Left lung (tissue), 10 donors: ENCODE results near the gene MED9. TPM values are rescaled to one million over a fixed set of nuclear protein-coding genes. Genes with fewer than 3 reads are reported as not detected.

Source experiments
- ATAC-seq: fragments of 200-7000 bp; cut with Tn5 transposase; one replicate; pipeline ENCODE4 v1.9.1; 2020; ENCODE audit warnings: moderate library complexity
- DNase-seq, 4 donors: peaks; one replicate each; pipeline ENCODE4 v3.0.0-alpha.2; 2013 to 2020
- H3K27ac ChIP-seq, 2 donors: fragments of 200-600 bp; sonication (generic) in 1 of 2; one replicate each; pipeline versions ENCODE4 v1.5.0 to v1.8.0; 2020 to 2021
- H3K27me3 ChIP-seq, 2 donors: fragments of 200-600 bp; sonication (generic) in 1 of 2; one replicate each; pipeline versions ENCODE4 v1.5.0 to v1.8.0; 2020 to 2021
- H3K36me3 ChIP-seq, 2 donors: fragments of 200-600 bp; sonication (generic) in 1 of 2; one replicate each; pipeline versions ENCODE4 v1.5.0 to v1.8.0; 2020 to 2021
- H3K4me1 ChIP-seq, 2 donors: fragments of 200-600 bp; one replicate each; pipeline ENCODE4 v1.8.0; 2021
- H3K4me3 ChIP-seq, 2 donors: fragments of 200-600 bp; sonication (generic) in 1 of 2; one replicate each; pipeline versions ENCODE4 v1.5.0 to v1.8.0; 2020 to 2021; ENCODE audit warnings: mild to moderate bottlenecking in 1 of 2
- H3K9me3 ChIP-seq, 2 donors: fragments of 200-600 bp; sonication (generic) in 1 of 2; one replicate each; pipeline versions ENCODE4 v1.5.0 to v1.8.0; 2020 to 2021
- CTCF ChIP-seq, 2 donors: fragments of 200-600 bp; sonication (generic) in 1 of 2; IDR thresholded peaks; one replicate each; pipeline versions ENCODE4 v1.5.0 to v1.8.0; 2021; ENCODE audit warnings: antibody characterized with exemption in 2 of 2
- intact Hi-C, 2 donors: fragments of 100-400 bp; cut with DNase I; formaldehyde crosslinking; loops; one replicate each; pipeline versions ENCODE4 v1.11.2 to v1.14.2; 2022
- polyA plus RNA-seq, 6 donors: library from polyadenylated mRNA; unstranded; fragments of 120-200 nt; gene quantifications; one replicate each; pipeline ENCODE4 v1.2.1, GENCODE V29; 2013; ENCODE audit not compliant: insufficient read length in 6 of 6
- total RNA-seq, 2 donors: library from RNA; stranded (reverse); fragmentation: NEBNext Ultra II Directional; extraction: Animal tissue kit (Norgen Biotek cat#: 25700); gene quantifications; one replicate each; pipeline ENCODE4 v1.2.1, GENCODE V29; 2021
- donor health status: DM: no; HTN: yes; CAD: no.
- donor health status: DM: no; HTN: no; CAD: no.

The MED9 gene
- total and polyA plus RNA-seq, 8 donors, result 11.5 to 17.1 (median 16.2) TPM

DNA sequence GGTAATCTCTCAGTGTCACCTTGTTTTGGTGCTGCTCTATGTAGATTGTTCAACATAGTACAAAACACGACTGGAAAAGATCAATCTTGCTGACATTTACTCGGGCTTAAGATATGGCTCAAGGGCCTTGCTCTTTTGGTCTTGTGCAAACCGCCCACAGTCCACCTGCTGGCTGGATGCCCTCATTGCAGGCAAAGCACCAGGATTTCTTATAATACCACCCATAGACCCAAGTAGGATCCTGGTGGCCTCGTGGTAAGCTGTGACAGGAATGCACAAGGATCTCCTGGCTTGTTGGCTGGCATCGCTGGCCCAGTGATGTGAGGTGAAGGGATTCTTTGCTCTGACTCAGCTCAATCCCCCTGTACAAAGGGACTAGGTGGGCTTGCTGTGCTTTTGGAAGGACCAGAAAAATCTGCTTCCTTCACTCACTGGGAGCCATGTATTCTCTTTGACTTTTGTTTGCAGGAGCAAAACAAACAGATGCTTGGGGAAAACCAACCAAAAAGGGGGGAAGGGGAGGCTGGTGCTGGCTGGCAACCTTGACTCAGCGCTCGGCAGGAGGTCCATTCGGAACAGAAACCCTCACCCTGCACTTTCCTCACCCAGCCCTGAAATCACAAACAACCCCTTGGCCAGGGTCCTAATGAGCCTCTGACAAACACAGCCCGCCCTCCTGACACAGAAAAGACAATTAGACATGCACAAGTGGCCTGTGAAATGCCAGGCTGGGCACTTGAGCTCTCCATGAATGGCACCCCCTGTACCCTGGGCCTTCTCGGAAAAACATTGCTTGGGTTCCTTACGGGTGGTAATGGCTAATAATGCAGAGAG is 36.6 kb upstream of the MED9 start:
- DNase-seq (peak in 2 of 4 donors; percentile 53 to 86), ATAC-seq (peak; percentile 72)
- intact Hi-C loops, result no loop called here
- no peaks in the 10 kb centered on the region for H3K36me3 ChIP-seq
- peak; percentile 41 to 62 for TF ChIP-seq CTCF (IDR thresholded peaks at IDR 0.05)
- no peaks in the 10 kb centered on the region for H3K27me3 ChIP-seq
- peak overlapping the region; percentile 2 to 40 for H3K27ac ChIP-seq
- no peak overlapping the region for H3K4me3 ChIP-seq
- H3K4me1 ChIP-seq, result peaks cover 2 to 6% of the 10 kb centered on the region in 2 donors
- no peaks in the 10 kb centered on the region for H3K9me3 ChIP-seq

DNA sequence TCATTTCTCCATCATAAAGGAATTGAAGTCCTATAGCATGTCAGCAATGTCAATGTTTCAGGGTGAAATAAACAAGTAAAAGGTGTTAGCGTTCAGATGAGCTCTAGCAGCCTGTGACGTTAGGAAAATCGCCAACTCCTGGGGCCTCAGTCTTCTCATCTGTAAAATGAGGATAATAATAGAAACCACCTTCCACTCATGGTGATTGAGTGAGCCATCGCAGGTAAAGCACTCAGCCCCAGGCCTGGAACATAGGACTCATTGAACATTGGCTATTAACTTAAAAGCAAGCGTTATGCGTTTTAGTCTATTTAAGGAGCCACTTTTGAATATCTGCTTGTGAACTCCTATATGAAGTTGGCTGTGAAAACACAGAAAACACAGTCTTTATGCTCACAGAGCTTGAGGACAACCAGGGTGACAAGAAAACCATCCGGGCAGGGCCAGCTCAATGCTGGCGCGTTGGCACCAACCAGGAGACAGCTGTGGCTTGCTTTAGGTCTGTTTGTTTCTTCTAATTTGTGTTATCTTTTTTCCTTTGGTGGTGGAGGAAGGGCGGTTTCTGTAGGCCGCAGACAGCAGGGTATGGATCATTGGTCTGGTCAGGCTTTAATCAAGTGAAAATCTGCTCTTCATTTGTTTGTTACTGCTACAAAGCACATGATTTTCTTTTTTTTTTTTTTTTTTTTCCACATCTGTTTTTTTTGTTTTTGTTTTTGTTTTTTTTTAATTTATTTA is 35.7 kb upstream of the MED9 start:
- H3K4me3 ChIP-seq, result no peak overlapping the region
- peaks cover 2 to 14% of the 10 kb centered on the region in 2 donors for H3K4me1 ChIP-seq
- ATAC-seq (no peak), DNase-seq (no peak)
- H3K36me3 ChIP-seq, result no peaks in the 10 kb centered on the region
- H3K27ac ChIP-seq, result peak overlapping the region in 1 of 2 donors; percentile 5
- no peaks in the 10 kb centered on the region for H3K27me3 ChIP-seq
- intact Hi-C loops, result no loop called here
- TF ChIP-seq CTCF (IDR thresholded peaks at IDR 0.05), result no peak
- H3K9me3 ChIP-seq, result no peaks in the 10 kb centered on the region

GRCh38 chr17:17443173-17443572 is 33.6 kb upstream of the MED9 start:
- intact Hi-C loops, result no loop called here
- no peak for ATAC-seq
- Histone ChIP-seq H3K27me3 (no peaks in the 10 kb centered on the region), H3K4me1 (peaks cover 6 to 18% of the 10 kb centered on the region in 2 donors), H3K4me3 (no peak overlapping the region), H3K9me3 (no peaks in the 10 kb centered on the region), H3K36me3 (no peaks in the 10 kb centered on the region), H3K27ac (no peak overlapping the region)
- no peak for DNase-seq
- no peak for TF ChIP-seq CTCF (IDR thresholded peaks at IDR 0.05)

- Histone ChIP-seq H3K4me1 (peaks cover 6 to 14% of the 10 kb centered on the region in 2 donors), H3K27ac (no peak overlapping the region), H3K27me3 (no peaks in the 10 kb centered on the region), H3K9me3 (no peaks in the 10 kb centered on the region), H3K36me3 (no peaks in the 10 kb centered on the region), H3K4me3 (no peak overlapping the region)
- no peak for TF ChIP-seq CTCF (IDR thresholded peaks at IDR 0.05)
- ATAC-seq (no peak), DNase-seq (no peak)
- intact Hi-C loops, result no loop called here
These were observed 31.4 kb upstream of the MED9 start for GRCh38 chr17:17445296-17445924.
